ENCODE measurements around the gene DDX3X. TPM values are rescaled to one million over a fixed set of nuclear protein-coding genes. Genes with fewer than 3 reads are reported as not detected.

The DDX3X gene
- total and polyA plus RNA-seq, 9 of the 15 experiments (the other 6 are each of a cell fraction or from before 2014, with no cell fraction given) = 51.3 to 232 (median 138) TPM

DNA sequence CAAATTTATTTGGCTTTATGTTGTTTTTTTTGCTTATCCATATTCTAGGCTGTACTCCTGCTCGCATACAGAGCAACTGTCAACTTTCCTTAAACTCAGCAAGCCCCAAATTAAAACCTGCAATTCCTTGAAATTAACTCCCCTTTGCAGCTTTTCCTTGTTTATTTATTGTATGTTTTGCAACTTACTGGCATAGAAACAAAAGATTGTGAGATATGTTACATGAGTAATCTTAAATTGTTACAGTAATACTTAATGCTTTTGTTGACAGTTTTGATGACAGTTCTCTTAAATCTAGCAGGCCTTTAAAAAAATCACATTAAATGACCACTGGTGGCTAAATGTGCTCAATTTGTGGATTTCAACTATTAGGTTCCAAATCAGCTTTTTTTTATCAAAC is 4.5 kb downstream of the DDX3X start:
- FAIRE-seq = no peak
- Histone ChIP-seq H3K9ac (ENCODE audit: insufficient read depth in 1 of 2, low read depth in 2 of 2, low read length in 2 of 2) (no peak overlapping the region), H3K79me2 (ENCODE audit: control insufficient read depth, insufficient read depth, low read length) (peaks cover 96% of the 10 kb centered on the region), H3K4me1 (replicated peaks in 1 of 2; ENCODE audit: control insufficient read depth in 2 of 2, insufficient read depth in 2 of 2, low read length in 2 of 2) (peaks cover 0 to 16% of the 10 kb centered on the region in 2 experiments; a peak in 2 of 5 replicates), H3K9me3 (replicated peaks; ENCODE audit: control insufficient read depth, insufficient read depth, low read depth, low read length) (no peaks in the 10 kb centered on the region), H4K20me1 (replicated peaks; ENCODE audit: control insufficient read depth, insufficient read depth, low read length) (peaks cover 63% of the 10 kb centered on the region), H3K27me3 (ENCODE audit: control insufficient read depth in 2 of 2, insufficient read depth in 2 of 2, low read length in 2 of 2) (no peaks in the 10 kb centered on the region), H3K4me2 (ENCODE audit: insufficient read depth, low read length) (no peak overlapping the region), H2AFZ (ENCODE audit: low read depth, low read length) (no peak overlapping the region), H3K36me3 (ENCODE audit: control insufficient read depth, insufficient read depth, low read length) (peaks cover 81% of the 10 kb centered on the region), H3K4me3 (no peak overlapping the region), H3K27ac (ENCODE audit: extremely low read depth, low read depth, low read length) (no peak overlapping the region), H3K9me1 (ENCODE audit: control insufficient read depth, insufficient read depth, low read length) (peaks cover 10% of the 10 kb centered on the region)
- WGBS (ENCODE audit: insufficient coverage, low coverage, missing lambda C conversion rate) = 100% methylated on average over 1 of the region's 1 CpG
- no peak for DNase-seq (ENCODE audit: extremely low read depth in 1 of 4, low spot score in 3 of 4)
- ATAC-seq = no peak
- in situ Hi-C loops (cut with MboI) = loop anchor here (10.0 kb wide), 1 partner anchor 106 kb away; the partner anchor contains the start of gene NYX
- no TSS peak for BruUV-seq (replicated peaks)
- intact Hi-C loops (cut with micrococcal nuclease) = no loop called here
- ChIA-PET POLR2A (interaction anchor here (0.8 to 3.0 kb wide), 3 partner anchors 11 to 1374 kb away, joined by 3 to 7 read pairs (median 3); no protein-coding TSS in a partner anchor), CTCF (ENCODE audit: low intra/inter-chr PET ratio) (no interaction called here)
- TF ChIP-seq, protein P1, sequence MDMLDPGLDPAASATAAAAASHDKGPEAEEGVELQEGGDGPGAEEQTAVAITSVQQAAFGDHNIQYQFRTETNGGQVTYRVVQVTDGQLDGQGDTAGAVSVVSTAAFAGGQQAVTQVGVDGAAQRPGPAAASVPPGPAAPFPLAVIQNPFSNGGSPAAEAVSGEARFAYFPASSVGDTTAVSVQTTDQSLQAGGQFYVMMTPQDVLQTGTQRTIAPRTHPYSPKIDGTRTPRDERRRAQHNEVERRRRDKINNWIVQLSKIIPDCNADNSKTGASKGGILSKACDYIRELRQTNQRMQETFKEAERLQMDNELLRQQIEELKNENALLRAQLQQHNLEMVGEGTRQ (CRISPR knock-in tag; IDR thresholded peaks at IDR 0.05) = no peak
- TF ChIP-seq ZBTB8A (IDR thresholded peaks at IDR 0.05; ENCODE audit: partially characterized antibody) = no peak
- no peak for TF ChIP-seq PTBP1 (IDR thresholded peaks at IDR 0.05; ENCODE audit: low read depth, low read length)
- TF ChIP-seq, protein P2, sequence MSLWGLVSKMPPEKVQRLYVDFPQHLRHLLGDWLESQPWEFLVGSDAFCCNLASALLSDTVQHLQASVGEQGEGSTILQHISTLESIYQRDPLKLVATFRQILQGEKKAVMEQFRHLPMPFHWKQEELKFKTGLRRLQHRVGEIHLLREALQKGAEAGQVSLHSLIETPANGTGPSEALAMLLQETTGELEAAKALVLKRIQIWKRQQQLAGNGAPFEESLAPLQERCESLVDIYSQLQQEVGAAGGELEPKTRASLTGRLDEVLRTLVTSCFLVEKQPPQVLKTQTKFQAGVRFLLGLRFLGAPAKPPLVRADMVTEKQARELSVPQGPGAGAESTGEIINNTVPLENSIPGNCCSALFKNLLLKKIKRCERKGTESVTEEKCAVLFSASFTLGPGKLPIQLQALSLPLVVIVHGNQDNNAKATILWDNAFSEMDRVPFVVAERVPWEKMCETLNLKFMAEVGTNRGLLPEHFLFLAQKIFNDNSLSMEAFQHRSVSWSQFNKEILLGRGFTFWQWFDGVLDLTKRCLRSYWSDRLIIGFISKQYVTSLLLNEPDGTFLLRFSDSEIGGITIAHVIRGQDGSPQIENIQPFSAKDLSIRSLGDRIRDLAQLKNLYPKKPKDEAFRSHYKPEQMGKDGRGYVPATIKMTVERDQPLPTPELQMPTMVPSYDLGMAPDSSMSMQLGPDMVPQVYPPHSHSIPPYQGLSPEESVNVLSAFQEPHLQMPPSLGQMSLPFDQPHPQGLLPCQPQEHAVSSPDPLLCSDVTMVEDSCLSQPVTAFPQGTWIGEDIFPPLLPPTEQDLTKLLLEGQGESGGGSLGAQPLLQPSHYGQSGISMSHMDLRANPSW (CRISPR knock-in tag; IDR thresholded peaks at IDR 0.05) = no peak
- TF ChIP-seq ZFP30 (CRISPR knock-in tag; IDR thresholded peaks at IDR 0.05; ENCODE audit: borderline replicate concordance) = no peak
- TF ChIP-seq TARDBP (IDR thresholded peaks at IDR 0.05) = no peak
- TF ChIP-seq, protein P3, sequence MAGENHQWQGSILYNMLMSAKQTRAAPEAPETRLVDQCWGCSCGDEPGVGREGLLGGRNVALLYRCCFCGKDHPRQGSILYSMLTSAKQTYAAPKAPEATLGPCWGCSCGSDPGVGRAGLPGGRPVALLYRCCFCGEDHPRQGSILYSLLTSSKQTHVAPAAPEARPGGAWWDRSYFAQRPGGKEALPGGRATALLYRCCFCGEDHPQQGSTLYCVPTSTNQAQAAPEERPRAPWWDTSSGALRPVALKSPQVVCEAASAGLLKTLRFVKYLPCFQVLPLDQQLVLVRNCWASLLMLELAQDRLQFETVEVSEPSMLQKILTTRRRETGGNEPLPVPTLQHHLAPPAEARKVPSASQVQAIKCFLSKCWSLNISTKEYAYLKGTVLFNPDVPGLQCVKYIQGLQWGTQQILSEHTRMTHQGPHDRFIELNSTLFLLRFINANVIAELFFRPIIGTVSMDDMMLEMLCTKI (IDR thresholded peaks at IDR 0.05; ENCODE audit: partially characterized antibody) = no peak
- TF ChIP-seq ZKSCAN8 (CRISPR knock-in tag; IDR thresholded peaks at IDR 0.05) = no peak
- no peak for TF ChIP-seq TAL1 (IDR thresholded peaks at IDR 0.05)
